Measurements from ENCODE around the gene TAP2.

GRCh38 chr6:32807020-32807580 lies 31.4 kb downstream of the TAP2 start:
- TF ChIP-seq TAF1 (IDR thresholded peaks at IDR 0.05; ENCODE audit: borderline replicate concordance, low read depth, low read length): no peak
- TF ChIP-seq SPI1 (IDR thresholded peaks at IDR 0.05; ENCODE audit: borderline replicate concordance, insufficient read depth, low read depth, low read length): no peak
- peak; percentile 53 for TF ChIP-seq POLR2A (IDR thresholded peaks at IDR 0.05; ENCODE audit: low read depth, low read length)
- TF ChIP-seq CBFB (IDR thresholded peaks at IDR 0.05; ENCODE audit: low read depth): no peak
- TF ChIP-seq POLR2AphosphoS2 (IDR thresholded peaks at IDR 0.05; ENCODE audit: low read depth, low read length): no peak
- no peak for TF ChIP-seq ZBTB11 (CRISPR knock-in tag; IDR thresholded peaks at IDR 0.05)

All from GM12878 (cell line).